OCI-LY7 (cell line): ENCODE data around the gene KRTAP5-7.
A peak's percentile ranks its signal among the peaks of the same experiment; 100 is the strongest.

Experiments
- CTCF ChIP-seq: fragments of 200-600 bp; sonication (generic); conservative IDR thresholded peaks from 2 replicates; pipeline ENCODE4 v1.5.1; 2014; ENCODE audit warnings: mild to moderate bottlenecking, antibody characterized with exemption, low read length, moderate library complexity, mixed read lengths
- EZH2phosphoT487 ChIP-seq: fragments of 200-600 bp; sonication (generic); IDR thresholded peaks from 2 replicates; pipeline ENCODE4 v1.6.1; 2018; ENCODE audit warnings: low read depth, borderline replicate concordance, mild to moderate bottlenecking, mixed run types, antibody characterized with exemption, low read length, moderate library complexity, mixed read lengths

DNA sequence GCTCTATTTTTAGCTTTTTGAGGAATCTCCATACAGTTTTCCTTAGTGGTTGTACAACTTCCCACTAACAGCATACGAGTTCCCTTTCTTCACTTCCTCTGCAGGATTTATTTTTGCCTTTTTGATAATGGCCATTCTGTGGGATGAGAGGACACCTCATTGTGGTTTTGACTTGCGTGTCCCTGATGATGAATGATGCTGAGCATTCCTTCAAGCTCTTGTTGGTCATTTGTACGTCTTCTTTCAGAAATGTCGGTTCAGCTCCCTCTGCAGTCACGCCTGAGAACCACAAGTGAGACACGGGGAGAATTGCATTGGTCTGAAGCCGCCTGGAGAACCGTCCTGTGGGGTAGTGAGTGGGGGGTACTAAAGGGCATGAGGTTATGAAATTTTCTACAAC is 36.3 kb downstream of the KRTAP5-7 start:
- TF ChIP-seq EZH2phosphoT487 (no peak), CTCF (peak; percentile 71)
